Activated CD4-positive, alpha-beta T cell treated with anti-CD3 and anti-CD28 coated beads, Interleukin-2, amount 50 U/mL, for 4 hours (primary cell): ENCODE data around the gene TNIK.
"Not testable (repeated sequence)": the region's sequence is repeated elsewhere in the genome, so short reads cannot be mapped to it uniquely, and the experiment has no call there.

Source experiments
- DNase-seq, 2 experiments: peaks; one replicate each; pipeline ENCODE4 v3.0.0-alpha.2; 2020

Gene TNIK

DNA sequence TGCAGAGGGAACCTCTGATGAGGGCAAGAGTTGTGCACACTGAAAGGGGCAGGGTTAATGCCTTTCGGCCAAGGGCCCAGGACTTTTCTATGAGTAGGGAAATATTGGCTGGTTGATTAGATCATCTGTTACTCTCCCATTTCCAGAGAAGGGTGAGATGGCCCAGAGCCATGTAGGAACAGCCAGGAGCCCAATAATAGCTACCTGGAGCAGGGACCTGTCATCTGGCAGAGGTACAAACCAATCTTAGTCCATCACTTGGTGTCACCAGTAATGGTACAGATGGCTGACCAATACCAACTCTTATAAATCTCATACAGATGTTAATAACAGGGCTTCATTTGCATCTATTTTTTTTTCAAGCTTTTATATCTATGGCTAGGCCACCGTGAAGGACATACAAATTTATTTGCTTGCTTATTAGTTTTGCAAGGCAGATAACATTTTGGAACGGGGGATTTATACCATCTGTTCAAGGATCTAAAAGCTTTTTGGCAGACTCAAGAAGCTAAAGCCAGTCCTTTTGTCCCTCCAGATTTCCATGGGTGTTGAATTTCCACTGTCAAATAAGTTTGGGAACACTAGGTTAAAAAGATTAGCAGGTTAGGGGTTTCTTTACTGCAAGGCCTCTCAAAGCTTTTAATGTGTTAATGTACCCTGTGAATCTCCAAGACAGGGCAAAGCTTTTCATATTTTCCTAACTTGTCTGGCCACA is 79.3 kb downstream of the TNIK start:
- no peak for DNase-seq

- DNase-seq, result no peak
Observed at GRCh38 chr3:171379961-171380483, 80.2 kb downstream of the TNIK start.

DNA sequence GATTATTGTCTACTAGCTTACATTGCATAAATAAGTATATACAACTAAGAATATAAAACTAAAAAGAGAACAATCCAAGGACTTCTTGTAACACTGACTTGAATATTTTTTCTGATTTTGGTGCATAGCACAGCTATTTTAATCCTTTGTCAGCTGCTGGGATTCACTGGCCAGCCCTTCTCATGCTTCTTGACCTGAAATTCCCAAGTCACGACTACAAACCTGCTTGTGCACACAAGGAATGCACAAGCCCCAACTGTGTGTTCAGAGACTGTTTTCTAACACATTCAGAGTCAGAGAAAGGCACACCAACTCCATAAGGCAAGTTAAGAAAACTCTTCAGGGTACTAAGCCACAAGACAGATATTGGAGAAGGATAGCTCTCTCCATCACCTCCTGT is 80.9 kb downstream of the TNIK start:
- DNase-seq, result no peak

- DNase-seq, result no peak
Observed at GRCh38 chr3:171378586-171378985, 81.6 kb downstream of the TNIK start.

DNA sequence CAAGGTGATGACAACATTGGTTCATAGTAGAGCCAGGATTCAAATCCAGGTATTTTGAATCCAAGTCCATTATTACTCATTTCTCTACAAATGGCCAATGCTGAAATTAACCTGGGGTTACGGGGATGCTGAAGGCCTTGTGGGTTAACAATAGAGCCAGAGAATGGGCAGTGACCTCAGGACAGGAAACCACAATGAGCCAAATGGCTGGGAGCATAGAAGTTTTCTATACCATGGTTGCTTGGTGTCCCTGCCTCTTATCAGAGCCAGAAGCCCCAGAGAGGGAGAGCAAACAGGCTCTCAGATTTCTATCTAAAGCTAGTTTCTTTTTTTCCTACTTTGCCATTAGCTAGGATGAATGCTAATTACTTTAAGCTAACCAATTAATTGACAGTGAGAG is 82.3 kb downstream of the TNIK start:
- no peak for DNase-seq

GRCh38 chr3:171376596-171376947 is 83.6 kb downstream of the TNIK start:
- no peak for DNase-seq

DNA sequence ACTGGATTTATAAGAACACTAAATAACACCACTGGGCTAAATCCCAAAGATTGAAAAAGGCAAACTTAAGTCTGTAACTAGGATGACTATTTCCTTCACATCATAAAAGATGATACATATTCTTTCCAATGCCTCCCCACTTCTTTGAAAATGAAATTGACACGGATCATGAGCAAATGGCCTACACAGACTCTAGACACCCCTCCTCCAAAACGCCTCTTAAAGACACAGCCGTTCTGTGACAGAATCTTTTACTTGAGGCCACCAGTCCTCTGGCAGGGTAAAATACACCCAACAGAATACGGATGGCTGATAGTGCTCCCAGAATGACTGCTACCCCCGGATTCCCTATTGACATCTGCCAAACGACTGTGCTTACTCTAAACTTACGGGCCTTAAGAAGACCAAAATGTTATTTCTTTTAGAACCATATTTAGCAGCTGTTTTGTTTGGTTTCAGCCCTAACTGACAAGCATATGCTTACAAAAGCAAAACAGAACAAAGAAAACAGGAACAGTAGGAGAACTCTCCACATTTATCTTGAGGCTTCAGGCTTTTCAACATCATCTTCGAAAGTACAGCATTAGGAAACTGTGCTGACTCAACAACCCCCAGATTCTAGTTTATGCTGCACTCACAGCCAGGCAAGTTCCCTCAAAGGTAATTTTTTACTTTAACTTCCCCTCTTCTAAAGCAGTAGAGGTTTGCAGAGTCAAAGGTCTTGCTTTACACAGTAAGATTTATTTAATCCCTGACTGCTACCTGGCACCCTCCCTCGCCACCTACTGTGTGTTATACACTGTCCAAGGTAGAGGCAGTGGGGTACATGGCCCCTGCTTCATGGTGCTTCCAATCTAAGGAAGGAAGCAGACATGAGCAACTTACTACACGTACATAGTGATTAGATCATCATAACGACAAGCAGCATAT is 84.3 kb downstream of the TNIK start:
- no peak for DNase-seq

GRCh38 chr3:171374661-171375285 is 85.4 kb downstream of the TNIK start:
- no peak for DNase-seq

DNA sequence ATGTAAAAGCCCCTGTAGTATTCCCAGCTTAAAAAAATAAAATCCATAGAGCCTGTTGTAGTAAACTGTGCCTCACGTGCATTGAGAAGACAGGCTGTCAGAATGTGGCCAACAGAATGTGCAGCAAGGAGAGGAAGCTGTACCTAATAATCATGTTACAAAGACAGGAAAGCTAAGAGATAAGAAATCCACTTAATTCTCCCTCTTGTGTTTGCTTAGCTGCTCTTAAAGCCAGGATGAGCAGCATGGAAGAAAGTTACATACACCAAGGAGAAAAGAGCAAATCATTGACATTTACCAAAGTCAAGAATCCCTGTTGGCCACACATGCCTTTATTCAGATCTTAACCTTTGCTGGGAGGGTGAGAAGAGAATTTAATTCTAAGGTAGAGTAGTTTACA is 85.9 kb downstream of the TNIK start:
- DNase-seq, result no peak

DNA sequence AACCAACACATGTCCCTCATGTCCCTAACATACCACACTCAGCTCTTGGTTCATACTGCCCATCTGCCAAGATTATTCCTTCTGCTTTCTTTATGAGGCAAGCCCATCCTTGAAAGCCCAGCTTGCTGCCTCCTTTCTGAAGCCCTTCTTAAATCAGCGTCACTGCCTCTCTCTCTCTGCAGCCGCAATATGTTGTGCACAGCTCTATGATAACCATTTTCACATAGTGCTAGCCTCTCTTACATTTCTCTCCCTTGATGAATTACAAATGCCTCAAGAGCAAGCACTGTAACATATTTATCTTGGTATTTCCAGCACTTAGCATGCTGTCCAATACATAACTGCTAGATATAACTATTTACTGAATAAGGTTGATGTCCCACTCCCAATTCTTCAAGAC is 86.5 kb downstream of the TNIK start:
- no peak for DNase-seq

DNA sequence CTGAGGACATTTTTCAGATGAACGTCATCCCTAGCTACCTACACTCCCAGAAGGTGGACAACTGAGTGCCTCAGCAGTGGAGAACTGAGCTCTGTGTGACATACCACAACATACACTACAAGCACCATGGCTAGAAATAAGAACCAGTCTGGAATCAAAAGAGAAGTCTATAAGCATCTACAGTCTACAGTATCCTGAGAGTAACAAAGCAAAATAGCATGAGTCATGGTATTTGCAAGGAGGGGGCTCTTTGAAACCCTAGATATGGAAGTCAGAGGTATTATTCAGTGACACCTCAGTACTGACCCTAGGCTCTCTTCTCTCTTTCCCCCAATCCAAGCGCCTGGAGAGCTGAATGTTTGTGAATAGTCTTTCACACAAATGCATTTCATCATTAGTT is 87.5 kb downstream of the TNIK start:
- no peak for DNase-seq

DNA sequence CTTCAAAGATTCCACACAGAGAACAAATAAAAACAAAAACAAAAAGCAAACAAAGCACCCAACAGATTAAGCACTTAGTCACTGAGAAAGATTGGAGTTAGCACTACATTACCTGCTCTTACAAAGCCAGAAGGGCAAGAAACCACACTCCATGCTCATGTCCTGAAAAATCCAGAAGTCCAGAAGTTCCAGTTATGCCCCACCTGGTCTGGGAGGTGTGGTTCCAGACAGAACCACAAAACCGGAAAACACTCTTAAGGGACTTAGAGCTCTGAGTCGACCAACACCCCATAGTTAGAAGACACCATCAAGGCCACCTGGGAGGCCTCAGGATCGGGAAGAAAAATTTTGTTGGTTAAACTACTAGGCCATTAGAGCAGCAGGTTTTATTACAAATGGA is 88.9 kb downstream of the TNIK start:
- DNase-seq, result no peak

GRCh38 chr3:171369156-171369555 is 91.0 kb downstream of the TNIK start:
- no peak for DNase-seq

- not testable (repeated sequence) for DNase-seq
Observed at GRCh38 chr3:171366738-171367137, 93.5 kb downstream of the TNIK start.

- DNase-seq, result no peak
Observed at GRCh38 chr3:171366043-171366442, 94.2 kb downstream of the TNIK start.

DNA sequence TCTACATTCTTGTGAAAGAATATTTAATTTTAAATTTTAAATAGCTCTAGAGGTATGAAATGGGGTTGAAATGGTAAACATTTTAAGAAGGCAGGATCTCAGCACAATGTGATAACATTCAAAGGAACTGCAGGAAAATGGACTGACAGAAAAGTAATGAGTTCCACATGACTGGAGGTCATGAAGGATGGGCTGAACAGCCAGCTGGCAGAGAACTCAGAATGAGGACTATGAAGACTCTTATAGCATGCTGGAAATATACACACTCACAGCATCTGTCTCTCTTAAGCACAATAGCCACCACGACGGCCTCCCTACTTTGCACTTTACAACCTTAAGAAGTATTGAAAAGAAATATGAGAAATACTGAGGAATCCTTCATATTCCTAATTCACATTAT is 94.7 kb downstream of the TNIK start:
- no peak for DNase-seq

GRCh38 chr3:171364500-171364899 is 95.7 kb downstream of the TNIK start:
- no peak for DNase-seq

GRCh38 chr3:171363202-171363601 is 97.0 kb downstream of the TNIK start:
- DNase-seq, result no peak

GRCh38 chr3:171362575-171362974 is 97.6 kb downstream of the TNIK start:
- DNase-seq, result no peak

- DNase-seq, result no peak
Observed at GRCh38 chr3:171358881-171359198, 101.4 kb downstream of the TNIK start.

- DNase-seq, result no peak
Observed at GRCh38 chr3:171358181-171358880, 101.9 kb downstream of the TNIK start.

GRCh38 chr3:171357721-171358120 is 102.5 kb downstream of the TNIK start:
- DNase-seq, result no peak

DNA sequence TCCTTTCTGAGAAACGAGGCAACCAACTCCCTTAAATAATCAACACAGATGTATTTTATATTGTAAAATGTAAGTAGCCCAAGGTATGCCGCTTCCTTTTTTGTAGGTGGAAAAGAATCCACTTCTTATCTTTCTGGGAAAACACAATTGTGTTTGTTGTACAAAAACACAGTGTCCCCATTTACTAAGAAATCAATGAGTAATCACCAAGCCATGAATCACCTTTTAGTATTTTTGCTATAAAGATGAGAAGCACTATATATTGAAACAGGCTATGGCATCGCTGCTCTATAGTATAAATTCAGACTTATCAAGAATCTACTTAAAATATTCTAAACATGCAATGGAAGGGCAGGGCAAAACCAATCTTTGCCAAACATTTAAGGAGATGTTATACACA is 104.0 kb downstream of the TNIK start:
- DNase-seq, result no peak
